ENCODE data around the gene CACNA1C. TPM values are rescaled to one million over a fixed set of nuclear protein-coding genes. Genes with fewer than 3 reads are reported as not detected.

CACNA1C gene
- total RNA-seq, 1 donor from 2014 or later, result 15.6 TPM

DNA sequence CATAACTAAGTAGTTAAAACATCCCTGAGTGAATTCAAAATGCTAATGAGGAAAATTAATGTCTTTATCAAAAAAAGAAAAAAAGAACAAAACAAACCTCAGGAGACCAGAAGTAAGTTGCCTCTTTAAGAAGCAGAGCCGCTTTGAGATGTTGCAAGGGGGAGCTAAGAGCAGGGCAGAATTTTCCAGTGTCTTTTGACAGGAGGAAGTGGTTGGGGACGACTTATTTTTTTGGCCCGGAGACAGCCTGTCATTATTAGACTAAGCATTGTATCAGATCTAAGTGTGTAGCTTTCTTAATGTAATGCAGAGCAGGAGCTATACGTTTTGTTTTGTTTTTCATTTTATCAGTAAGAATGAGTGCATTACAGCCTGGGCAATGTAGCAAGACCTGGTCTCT is 206.6 kb downstream of the CACNA1C start:
- intact Hi-C loops (cut with DNase I), result no loop called here

DNA sequence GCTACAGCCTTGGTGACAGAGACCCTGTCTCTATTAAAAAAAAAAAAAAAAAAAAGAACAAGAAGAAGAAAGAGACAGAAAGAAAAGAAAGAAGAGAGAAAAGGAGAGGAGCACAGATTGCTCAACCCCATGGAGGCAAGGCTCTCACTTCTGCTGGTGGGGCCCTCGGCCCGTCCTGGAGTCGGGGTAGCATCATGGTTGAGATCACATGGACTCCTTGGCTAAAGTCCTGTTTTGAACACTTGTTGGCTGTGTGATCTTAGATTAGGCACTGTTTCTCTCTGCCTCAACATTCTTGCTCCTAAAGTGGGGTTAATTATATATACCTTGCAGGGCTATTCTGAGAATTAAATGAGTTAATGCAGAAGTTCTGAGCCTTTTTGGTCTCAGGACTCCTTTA is 207.7 kb downstream of the CACNA1C start:
- Histone ChIP-seq H3K27ac (no peak overlapping the region), H3K4me1 (peaks cover 26% of the 10 kb centered on the region), H3K9me3 (no peaks in the 10 kb centered on the region), H3K4me3 (no peak overlapping the region), H3K36me3 (no peaks in the 10 kb centered on the region), H3K27me3 (no peaks in the 10 kb centered on the region)
- TF ChIP-seq, protein P1, sequence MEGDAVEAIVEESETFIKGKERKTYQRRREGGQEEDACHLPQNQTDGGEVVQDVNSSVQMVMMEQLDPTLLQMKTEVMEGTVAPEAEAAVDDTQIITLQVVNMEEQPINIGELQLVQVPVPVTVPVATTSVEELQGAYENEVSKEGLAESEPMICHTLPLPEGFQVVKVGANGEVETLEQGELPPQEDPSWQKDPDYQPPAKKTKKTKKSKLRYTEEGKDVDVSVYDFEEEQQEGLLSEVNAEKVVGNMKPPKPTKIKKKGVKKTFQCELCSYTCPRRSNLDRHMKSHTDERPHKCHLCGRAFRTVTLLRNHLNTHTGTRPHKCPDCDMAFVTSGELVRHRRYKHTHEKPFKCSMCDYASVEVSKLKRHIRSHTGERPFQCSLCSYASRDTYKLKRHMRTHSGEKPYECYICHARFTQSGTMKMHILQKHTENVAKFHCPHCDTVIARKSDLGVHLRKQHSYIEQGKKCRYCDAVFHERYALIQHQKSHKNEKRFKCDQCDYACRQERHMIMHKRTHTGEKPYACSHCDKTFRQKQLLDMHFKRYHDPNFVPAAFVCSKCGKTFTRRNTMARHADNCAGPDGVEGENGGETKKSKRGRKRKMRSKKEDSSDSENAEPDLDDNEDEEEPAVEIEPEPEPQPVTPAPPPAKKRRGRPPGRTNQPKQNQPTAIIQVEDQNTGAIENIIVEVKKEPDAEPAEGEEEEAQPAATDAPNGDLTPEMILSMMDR (IDR thresholded peaks at IDR 0.05), result no peak
- intact Hi-C loops (cut with DNase I), result no loop called here
- no peak for DNase-seq
- no peak for ATAC-seq

More for the DNA sequence above, 206.6 kb downstream of the CACNA1C start:
- Histone ChIP-seq H3K4me3 (no peak overlapping the region), H3K4me1 (peaks cover 17% of the 10 kb centered on the region), H3K9me3 (no peaks in the 10 kb centered on the region), H3K36me3 (no peaks in the 10 kb centered on the region), H3K27me3 (no peaks in the 10 kb centered on the region), H3K27ac (no peak overlapping the region)
- TF ChIP-seq, protein P1 (IDR thresholded peaks at IDR 0.05), result no peak
- no peak for DNase-seq
- peak; percentile 58 for ATAC-seq

GRCh38 chr12:2261708-2262107 is 208.9 kb downstream of the CACNA1C start:
- no peak for ATAC-seq
- no peaks in the 10 kb centered on the region for H3K27me3 ChIP-seq
- no peaks in the 10 kb centered on the region for H3K36me3 ChIP-seq
- no peak overlapping the region for H3K27ac ChIP-seq
- TF ChIP-seq, protein P1 (IDR thresholded peaks at IDR 0.05), result no peak
- H3K9me3 ChIP-seq, result no peaks in the 10 kb centered on the region
- peaks cover 28% of the 10 kb centered on the region for H3K4me1 ChIP-seq
- intact Hi-C loops (cut with DNase I), result no loop called here
- no peak for DNase-seq
- H3K4me3 ChIP-seq, result no peak overlapping the region

DNA sequence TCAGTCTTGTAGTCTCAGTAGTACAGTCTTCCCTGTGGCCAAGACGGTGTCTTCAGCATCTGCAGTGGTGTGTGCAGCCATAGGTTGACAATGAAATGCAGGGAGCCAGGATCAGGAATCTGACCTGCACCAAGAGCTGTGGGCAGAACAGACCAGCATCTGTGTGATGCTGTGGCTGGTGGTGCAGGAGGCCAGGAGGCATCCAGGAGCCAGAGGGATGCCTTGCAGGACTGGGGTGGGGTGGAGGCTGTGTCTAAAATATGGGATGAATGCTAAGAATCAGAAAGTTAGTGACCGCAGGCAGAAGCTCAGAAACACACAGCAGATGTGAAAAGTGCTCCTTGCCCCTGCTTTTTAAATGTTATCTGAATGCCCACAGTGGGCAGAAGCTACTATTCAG is 209.7 kb downstream of the CACNA1C start:
- H3K9me3 ChIP-seq, result no peaks in the 10 kb centered on the region
- H3K4me3 ChIP-seq, result no peak overlapping the region
- intact Hi-C loops (cut with DNase I), result no loop called here
- no peak overlapping the region for H3K27ac ChIP-seq
- no peak for DNase-seq
- H3K36me3 ChIP-seq, result no peaks in the 10 kb centered on the region
- TF ChIP-seq, protein P1 (IDR thresholded peaks at IDR 0.05), result no peak
- no peaks in the 10 kb centered on the region for H3K27me3 ChIP-seq
- ATAC-seq, result no peak
- H3K4me1 ChIP-seq, result peaks cover 33% of the 10 kb centered on the region

- no peak overlapping the region for H3K4me3 ChIP-seq
- no peaks in the 10 kb centered on the region for H3K27me3 ChIP-seq
- TF ChIP-seq, protein P1 (IDR thresholded peaks at IDR 0.05), result no peak
- H3K4me1 ChIP-seq, result peaks cover 29% of the 10 kb centered on the region
- DNase-seq (no peak), ATAC-seq (no peak)
- no peak overlapping the region for H3K27ac ChIP-seq
- intact Hi-C loops (cut with DNase I), result no loop called here
- H3K36me3 ChIP-seq, result no peaks in the 10 kb centered on the region
- no peaks in the 10 kb centered on the region for H3K9me3 ChIP-seq
These were observed 211.1 kb downstream of the CACNA1C start for GRCh38 chr12:2263901-2264300.

DNA sequence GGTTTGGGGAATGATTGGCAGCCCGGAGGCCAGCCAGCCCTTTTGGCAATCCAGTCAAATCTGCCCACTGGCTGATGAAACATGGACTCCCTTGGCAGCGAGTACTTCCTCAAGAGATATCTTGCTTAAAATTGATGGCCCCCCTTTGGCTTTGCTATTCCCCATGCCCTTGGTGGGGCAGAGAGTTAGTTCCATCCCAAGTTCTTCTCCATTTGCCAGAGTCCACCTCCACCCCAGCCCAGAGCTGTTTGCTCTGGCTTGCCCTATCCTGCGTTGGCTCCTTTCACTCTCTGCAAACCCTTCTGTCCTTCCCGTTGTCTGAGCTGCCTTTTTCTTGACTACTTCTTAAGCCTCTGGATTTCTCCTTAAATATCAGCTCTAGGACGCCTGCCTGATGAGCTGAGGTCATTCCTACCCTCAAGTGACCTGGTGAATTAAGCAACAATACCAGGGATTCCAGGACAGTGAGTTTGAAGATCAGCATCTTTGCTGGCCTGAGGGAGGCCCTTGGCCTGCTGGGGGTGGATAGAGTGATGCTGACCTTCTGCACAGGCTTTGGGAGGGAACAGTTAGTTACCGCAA is 212.0 kb downstream of the CACNA1C start:
- DNase-seq (no peak), ATAC-seq (peak; percentile 33)
- Histone ChIP-seq H3K27ac (no peak overlapping the region), H3K9me3 (no peaks in the 10 kb centered on the region), H3K27me3 (no peaks in the 10 kb centered on the region), H3K4me3 (no peak overlapping the region), H3K36me3 (no peaks in the 10 kb centered on the region), H3K4me1 (peaks cover 21% of the 10 kb centered on the region)
- TF ChIP-seq, protein P1 (IDR thresholded peaks at IDR 0.05), result no peak
- intact Hi-C loops (cut with DNase I), result no loop called here

Measured in upper lobe of right lung (tissue), 1 donor.